HEK293 (cell line): ENCODE measurements around the gene OR1J1.
A peak's percentile ranks its signal among the peaks of the same experiment; 100 is the strongest.

Source experiments
- CTCF ChIA-PET: fragments of 350-600 bp; formaldehyde crosslinking; extraction: SDS; loops from one replicate; lab custom pipeline; 2021; ENCODE audit warnings: antibody characterized with exemption; lab: Yijun Ruan, JAX
- POLR2A ChIA-PET: fragments of 300-600 bp; formaldehyde crosslinking; extraction: SDS; loops from one replicate; lab custom pipeline; 2020; ENCODE audit warnings: antibody characterized with exemption, inconsistent platforms; lab: Yijun Ruan, JAX
- H3K27ac ChIP-seq: fragments of 200-500 bp; sonication (Bioruptor generic); 2 replicates; pipeline ENCODE4 v1.5.1; 2014; ENCODE audit warnings: low read depth, low read length, control low read depth, inconsistent platforms; ENCODE audit errors: extremely low read depth
- H3K36me3 ChIP-seq, 2 experiments: fragments of 200-500 bp in 1 of 2; sonication (Bioruptor generic) in 1 of 2; 1 replicate in 1 of 2; 2 replicates in 1 of 2; pipeline ENCODE4 v1.5.1; 2014 to 2017; ENCODE audit warnings: inconsistent platforms in 2 of 2, low read length in 2 of 2; ENCODE audit not compliant: control insufficient read depth in 2 of 2, insufficient read depth in 1 of 2
- H3K4me1 ChIP-seq: fragments of 200-500 bp; sonication (Bioruptor generic); 2 replicates; pipeline ENCODE4 v1.5.1; 2014; ENCODE audit warnings: mild to moderate bottlenecking, low read length, inconsistent platforms; ENCODE audit not compliant: control insufficient read depth, insufficient read depth
- H3K4me3 ChIP-seq: 2 replicates; pipeline ENCODE4 v1.5.1; 2011; ENCODE audit warnings: low read depth, mild to moderate bottlenecking, control low read depth, low read length, moderate library complexity
- H3K9me3 ChIP-seq: fragments of 200-500 bp; sonication (Bioruptor generic); 2 replicates; pipeline ENCODE4 v1.5.1; 2014; ENCODE audit warnings: low read depth, low read length, inconsistent platforms; ENCODE audit not compliant: control insufficient read depth, insufficient read depth
- HOXC10 ChIP-seq: sonication (generic); formaldehyde crosslinking; IDR thresholded peaks from 2 replicates; pipeline ENCODE4 v1.8.1; 2023; ENCODE audit warnings: mild to moderate bottlenecking, missing genetic modification reagents
- IKZF3 ChIP-seq: fragments of 450-650 bp; IDR thresholded peaks from 2 replicates; pipeline ENCODE4 v1.5.0; 2018; ENCODE audit warnings: missing biosample characterization, mild to moderate bottlenecking, missing genetic modification characterization, moderate library complexity
- MYNN ChIP-seq: fragments of 450-650 bp; formaldehyde crosslinking; IDR thresholded peaks from 2 replicates; pipeline ENCODE4 v1.5.1; 2016; ENCODE audit warnings: missing biosample characterization, missing genetic modification characterization, borderline replicate concordance
- PRDM4 ChIP-seq: fragments of 450-650 bp; formaldehyde crosslinking; IDR thresholded peaks from 2 replicates; pipeline ENCODE4 v1.5.1; 2017; ENCODE audit warnings: missing biosample characterization, missing genetic modification characterization
- SETDB1 ChIP-seq: IDR thresholded peaks from one replicate; pipeline ENCODE4 v1.6.1; 2017; ENCODE audit warnings: mild to moderate bottlenecking, low read length, moderate library complexity, mixed read lengths; ENCODE audit not compliant: insufficient read length
- TCF7L2 ChIP-seq: IDR thresholded peaks from 2 replicates; pipeline ENCODE4 v1.6.1; 2011; ENCODE audit warnings: low read depth, mild to moderate bottlenecking, inconsistent platforms, low read length, moderate library complexity, borderline replicate concordance
- ZBTB21 ChIP-seq: fragments of 450-650 bp; formaldehyde crosslinking; IDR thresholded peaks from 2 replicates; pipeline ENCODE4 v1.5.1; 2017; ENCODE audit warnings: missing biosample characterization, missing genetic modification characterization
- ZBTB44 ChIP-seq: fragments of 450-650 bp; IDR thresholded peaks from 2 replicates; pipeline ENCODE4 v1.5.1; 2018; ENCODE audit warnings: missing biosample characterization, mild to moderate bottlenecking, missing genetic modification characterization
- ZBTB48 ChIP-seq: fragments of 450-650 bp; formaldehyde crosslinking; IDR thresholded peaks from 2 replicates; pipeline ENCODE4 v1.5.1; 2016; ENCODE audit warnings: missing biosample characterization, missing genetic modification characterization
- ZBTB7A ChIP-seq: fragments of 450-650 bp; formaldehyde crosslinking; IDR thresholded peaks from 2 replicates; pipeline ENCODE4 v1.5.1; 2016; ENCODE audit warnings: low read depth, missing biosample characterization, missing genetic modification characterization
- ZNF112 ChIP-seq: fragments of 450-650 bp; formaldehyde crosslinking; IDR thresholded peaks from 2 replicates; pipeline ENCODE4 v1.5.0; 2017; ENCODE audit warnings: missing biosample characterization, missing genetic modification characterization
- ZNF2 ChIP-seq: fragments of 450-650 bp; formaldehyde crosslinking; IDR thresholded peaks from 2 replicates; pipeline ENCODE4 v1.5.1; 2016; ENCODE audit warnings: missing biosample characterization, missing genetic modification characterization
- ZNF211 ChIP-seq: fragments of 450-650 bp; formaldehyde crosslinking; IDR thresholded peaks from 2 replicates; pipeline ENCODE4 v1.5.1; 2016; ENCODE audit warnings: low read depth, missing biosample characterization, missing genetic modification characterization
- ZNF433 ChIP-seq: fragments of 450-650 bp; formaldehyde crosslinking; IDR thresholded peaks from 2 replicates; pipeline ENCODE4 v1.5.1; 2016; ENCODE audit warnings: missing biosample characterization, missing genetic modification characterization, low read depth
- ZNF510 ChIP-seq: fragments of 450-650 bp; formaldehyde crosslinking; IDR thresholded peaks from 2 replicates; pipeline ENCODE4 v1.5.1; 2018; ENCODE audit warnings: mild to moderate bottlenecking, missing genetic modification characterization, missing biosample characterization; ENCODE audit not compliant: insufficient replicate concordance
- ZNF518A ChIP-seq: fragments of 450-650 bp; formaldehyde crosslinking; conservative IDR thresholded peaks from 2 replicates; pipeline ENCODE4 v1.5.1; 2016; ENCODE audit warnings: low read depth, missing biosample characterization, missing genetic modification characterization
- ZNF747 ChIP-seq: fragments of 450-650 bp; formaldehyde crosslinking; IDR thresholded peaks from 2 replicates; pipeline ENCODE4 v1.5.1; 2016; ENCODE audit warnings: missing biosample characterization, missing genetic modification characterization
- ZNF776 ChIP-seq: fragments of 450-650 bp; formaldehyde crosslinking; IDR thresholded peaks from 2 replicates; pipeline ENCODE4 v1.5.0; 2017; ENCODE audit warnings: missing biosample characterization, missing genetic modification characterization, borderline replicate concordance
- ZNF792 ChIP-seq: fragments of 450-650 bp; formaldehyde crosslinking; IDR thresholded peaks from 2 replicates; pipeline ENCODE4 v1.5.1; 2016; ENCODE audit warnings: missing biosample characterization, missing genetic modification characterization
- ZSCAN23 ChIP-seq: fragments of 450-650 bp; formaldehyde crosslinking; IDR thresholded peaks from 2 replicates; pipeline ENCODE4 v1.5.1; 2016; ENCODE audit warnings: missing biosample characterization, missing genetic modification characterization

Gene OR1J1

GRCh38 chr9:122446819-122447484 is 30.8 kb downstream of the OR1J1 start:
- TF ChIP-seq ZNF792 (tag by site-specific recombination) (no peak), ZNF211 (tag by site-specific recombination) (no peak), SETDB1 (peak; percentile 62)
- no peaks in the 10 kb centered on the region for H3K36me3 ChIP-seq
- no peak overlapping the region for H3K27ac ChIP-seq
- H3K9me3 ChIP-seq = no peaks in the 10 kb centered on the region
- CTCF ChIA-PET = interaction anchor here (1.0 kb wide), 1 partner anchor 102 kb away, joined by 3 read pairs; no protein-coding TSS in a partner anchor
- POLR2A ChIA-PET = no interaction called here
- no peak overlapping the region for H3K4me3 ChIP-seq
- no peaks in the 10 kb centered on the region for H3K4me1 ChIP-seq

GRCh38 chr9:122445155-122445749 is 32.5 kb downstream of the OR1J1 start:
- H3K9me3 ChIP-seq = no peaks in the 10 kb centered on the region
- H3K4me1 ChIP-seq = no peaks in the 10 kb centered on the region
- no peaks in the 10 kb centered on the region for H3K36me3 ChIP-seq
- ChIA-PET CTCF (interaction anchor here (0.6 kb wide), 3 partner anchors 13 to 978 kb away, joined by 3 to 4 read pairs (median 4); no protein-coding TSS in a partner anchor), POLR2A (no interaction called here)
- H3K4me3 ChIP-seq = no peak overlapping the region
- H3K27ac ChIP-seq = no peak overlapping the region
- TF ChIP-seq ZBTB44 (no peak), ZNF510 (no peak)

- Histone ChIP-seq H3K36me3 (no peaks in the 10 kb centered on the region), H3K27ac (no peak overlapping the region), H3K4me1 (no peaks in the 10 kb centered on the region), H3K4me3 (no peak overlapping the region), H3K9me3 (no peaks in the 10 kb centered on the region)
- ChIA-PET POLR2A (no interaction called here), CTCF (interaction anchor here (0.6 kb wide), 1 partner anchor 14 kb away, joined by 4 read pairs; no protein-coding TSS in a partner anchor)
- TF ChIP-seq ZBTB48 (tag by site-specific recombination) (no peak), ZNF518A (no peak), ZNF747 (tag by site-specific recombination) (no peak), ZNF433 (tag by site-specific recombination) (no peak), MYNN (tag by site-specific recombination) (no peak), ZNF776 (tag by site-specific recombination) (no peak), IKZF3 (tag by site-specific recombination) (no peak), ZBTB21 (no peak), PRDM4 (tag by site-specific recombination) (no peak), TCF7L2 (no peak), HOXC10 (CRISPR knock-in tag) (no peak), ZNF2 (tag by site-specific recombination) (no peak), ZBTB7A (tag by site-specific recombination) (no peak), ZSCAN23 (tag by site-specific recombination) (no peak), ZNF112 (tag by site-specific recombination) (no peak)
These were observed 33.5 kb downstream of the OR1J1 start for GRCh38 chr9:122444041-122444733.
